ENCODE results near the gene DSPP.

DNA sequence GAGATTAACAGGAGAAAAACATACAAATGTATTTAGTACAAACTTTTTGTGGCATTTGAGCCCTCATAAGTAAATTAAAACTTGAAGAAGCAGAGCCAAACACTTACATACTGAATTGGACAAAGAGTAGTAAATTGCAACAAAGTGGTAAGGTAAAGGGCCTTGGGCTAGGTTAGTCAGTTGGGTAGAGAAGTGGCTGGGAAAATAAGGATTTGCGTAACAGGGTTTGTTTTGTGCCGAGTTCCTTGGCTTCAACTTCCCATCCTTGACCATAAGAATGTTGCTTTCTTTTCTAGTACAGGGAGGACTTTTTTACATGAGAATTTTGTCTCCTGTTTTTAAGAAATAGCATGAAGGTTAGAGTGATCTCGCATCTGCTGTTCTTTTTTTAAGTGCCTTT lies 33.3 kb upstream of the DSPP start:
- TF ChIP-seq, protein P1, sequence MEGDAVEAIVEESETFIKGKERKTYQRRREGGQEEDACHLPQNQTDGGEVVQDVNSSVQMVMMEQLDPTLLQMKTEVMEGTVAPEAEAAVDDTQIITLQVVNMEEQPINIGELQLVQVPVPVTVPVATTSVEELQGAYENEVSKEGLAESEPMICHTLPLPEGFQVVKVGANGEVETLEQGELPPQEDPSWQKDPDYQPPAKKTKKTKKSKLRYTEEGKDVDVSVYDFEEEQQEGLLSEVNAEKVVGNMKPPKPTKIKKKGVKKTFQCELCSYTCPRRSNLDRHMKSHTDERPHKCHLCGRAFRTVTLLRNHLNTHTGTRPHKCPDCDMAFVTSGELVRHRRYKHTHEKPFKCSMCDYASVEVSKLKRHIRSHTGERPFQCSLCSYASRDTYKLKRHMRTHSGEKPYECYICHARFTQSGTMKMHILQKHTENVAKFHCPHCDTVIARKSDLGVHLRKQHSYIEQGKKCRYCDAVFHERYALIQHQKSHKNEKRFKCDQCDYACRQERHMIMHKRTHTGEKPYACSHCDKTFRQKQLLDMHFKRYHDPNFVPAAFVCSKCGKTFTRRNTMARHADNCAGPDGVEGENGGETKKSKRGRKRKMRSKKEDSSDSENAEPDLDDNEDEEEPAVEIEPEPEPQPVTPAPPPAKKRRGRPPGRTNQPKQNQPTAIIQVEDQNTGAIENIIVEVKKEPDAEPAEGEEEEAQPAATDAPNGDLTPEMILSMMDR (conservative IDR thresholded peaks at IDR 0.05; ENCODE audit: low read length), result no peak
- no peak for TF ChIP-seq EZH2phosphoT487 (IDR thresholded peaks at IDR 0.05; ENCODE audit: borderline replicate concordance, low read depth, low read length)

Measured in OCI-LY7 (cell line).